Measurements from ENCODE around the gene CAVIN2. TPM values are rescaled to one million over a fixed set of nuclear protein-coding genes. Genes with fewer than 3 reads are reported as not detected.

CAVIN2 gene
- total RNA-seq, 2 experiments from 2014 or later: 0.14 to 0.16 TPM

DNA sequence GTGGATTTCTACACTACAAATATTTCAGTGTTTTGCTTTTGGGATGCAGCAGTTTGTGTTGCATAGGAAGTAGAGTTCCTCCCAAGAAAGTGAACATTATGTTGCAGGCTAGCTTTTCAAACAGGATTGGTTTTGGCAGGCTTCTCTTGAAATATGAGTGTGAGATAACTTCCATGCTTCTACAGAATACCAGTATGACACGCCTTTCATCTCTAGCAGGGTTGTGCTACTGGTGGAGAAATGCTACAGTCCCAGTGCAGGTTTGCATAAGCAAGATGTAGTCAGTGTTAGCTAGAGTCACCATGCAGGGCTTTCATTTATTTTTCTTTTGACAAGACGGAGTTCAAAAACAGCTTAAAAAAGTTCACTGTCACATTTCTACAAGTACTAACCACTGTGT is 17.1 kb upstream of the CAVIN2 start:
- H3K4me1 Mint-ChIP-seq (ENCODE audit: low read depth): no peaks in the 10 kb centered on the region
- no peaks in the 10 kb centered on the region for H3K27me3 ChIP-seq (ENCODE audit: control insufficient read depth in 1 of 2, insufficient read depth in 2 of 2, low read length in 2 of 2)
- no peaks in the 10 kb centered on the region for H3K27me3 Mint-ChIP-seq
- no peaks in the 10 kb centered on the region for H3K36me3 ChIP-seq (ENCODE audit: insufficient read depth, low read length)
- no peak overlapping the region for H3K27ac Mint-ChIP-seq
- no peak overlapping the region for H3K4me3 Mint-ChIP-seq
- H3K27ac ChIP-seq (ENCODE audit: low read depth in 1 of 2, low read length in 2 of 2): no peak overlapping the region
- no peaks in the 10 kb centered on the region for H3K36me3 Mint-ChIP-seq (ENCODE audit: low read depth)
- H3K9me3 ChIP-seq (ENCODE audit: control insufficient read depth in 1 of 2, insufficient read depth in 1 of 2, low read length in 2 of 2): no peaks in the 10 kb centered on the region
- POLR2A ChIA-PET: no interaction called here
- H3K9me3 Mint-ChIP-seq: no peaks in the 10 kb centered on the region
- TF ChIP-seq, protein P1, sequence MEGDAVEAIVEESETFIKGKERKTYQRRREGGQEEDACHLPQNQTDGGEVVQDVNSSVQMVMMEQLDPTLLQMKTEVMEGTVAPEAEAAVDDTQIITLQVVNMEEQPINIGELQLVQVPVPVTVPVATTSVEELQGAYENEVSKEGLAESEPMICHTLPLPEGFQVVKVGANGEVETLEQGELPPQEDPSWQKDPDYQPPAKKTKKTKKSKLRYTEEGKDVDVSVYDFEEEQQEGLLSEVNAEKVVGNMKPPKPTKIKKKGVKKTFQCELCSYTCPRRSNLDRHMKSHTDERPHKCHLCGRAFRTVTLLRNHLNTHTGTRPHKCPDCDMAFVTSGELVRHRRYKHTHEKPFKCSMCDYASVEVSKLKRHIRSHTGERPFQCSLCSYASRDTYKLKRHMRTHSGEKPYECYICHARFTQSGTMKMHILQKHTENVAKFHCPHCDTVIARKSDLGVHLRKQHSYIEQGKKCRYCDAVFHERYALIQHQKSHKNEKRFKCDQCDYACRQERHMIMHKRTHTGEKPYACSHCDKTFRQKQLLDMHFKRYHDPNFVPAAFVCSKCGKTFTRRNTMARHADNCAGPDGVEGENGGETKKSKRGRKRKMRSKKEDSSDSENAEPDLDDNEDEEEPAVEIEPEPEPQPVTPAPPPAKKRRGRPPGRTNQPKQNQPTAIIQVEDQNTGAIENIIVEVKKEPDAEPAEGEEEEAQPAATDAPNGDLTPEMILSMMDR (IDR thresholded peaks at IDR 0.05): no peak
- no peak for DNase-seq
- no peak for ATAC-seq (ENCODE audit: poor library complexity)
- CTCF ChIA-PET: no interaction called here
- H3K4me3 ChIP-seq (ENCODE audit: low read length): no peak overlapping the region
- H3K4me1 ChIP-seq (ENCODE audit: insufficient read depth, low read length): no peaks in the 10 kb centered on the region
- intact Hi-C loops (cut with DNase I, micrococcal nuclease): no loop called here

DNA sequence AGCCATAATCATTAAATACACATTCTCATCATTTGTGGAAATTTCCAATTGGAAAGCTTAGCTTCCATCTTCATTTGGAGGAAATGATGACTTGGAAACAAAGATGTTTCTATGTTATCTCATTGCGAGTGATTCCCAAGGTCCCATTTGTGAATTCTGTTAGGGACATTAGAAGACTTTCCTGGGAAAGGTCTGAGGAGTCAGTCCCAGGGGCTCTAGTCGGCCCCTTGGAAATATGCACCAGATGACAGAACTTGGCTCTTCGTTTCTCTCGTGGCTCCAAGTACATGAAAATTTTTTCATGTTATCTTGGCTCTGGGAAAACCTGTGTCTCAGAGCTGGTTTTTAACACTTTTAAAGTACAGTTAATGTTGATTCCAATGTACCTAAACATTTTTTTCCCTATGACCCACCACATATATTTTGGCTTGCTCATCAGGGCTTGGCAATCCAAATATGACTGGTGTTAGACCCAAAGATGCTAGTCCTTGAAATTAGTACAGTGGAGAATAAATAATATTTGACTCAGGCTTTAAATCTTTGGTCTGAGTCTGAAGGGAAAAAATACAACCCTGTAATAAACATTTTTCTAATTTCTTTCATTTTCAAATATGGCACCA is 15.4 kb upstream of the CAVIN2 start:
- H3K27me3 Mint-ChIP-seq: peaks cover 6% of the 10 kb centered on the region
- H3K9me3 Mint-ChIP-seq: no peaks in the 10 kb centered on the region
- H3K27me3 ChIP-seq (ENCODE audit: control insufficient read depth in 1 of 2, insufficient read depth in 2 of 2, low read length in 2 of 2): no peaks in the 10 kb centered on the region
- intact Hi-C loops (cut with DNase I, micrococcal nuclease): no loop called here
- H3K9me3 ChIP-seq (ENCODE audit: control insufficient read depth in 1 of 2, insufficient read depth in 1 of 2, low read length in 2 of 2): no peaks in the 10 kb centered on the region
- H3K27ac ChIP-seq (ENCODE audit: low read depth in 1 of 2, low read length in 2 of 2): no peak overlapping the region
- TF ChIP-seq, protein P1 (IDR thresholded peaks at IDR 0.05): no peak
- no peaks in the 10 kb centered on the region for H3K4me1 ChIP-seq (ENCODE audit: insufficient read depth, low read length)
- ChIA-PET POLR2A (no interaction called here), CTCF (no interaction called here)
- H3K36me3 ChIP-seq (ENCODE audit: insufficient read depth, low read length): no peaks in the 10 kb centered on the region
- no peak overlapping the region for H3K27ac Mint-ChIP-seq
- H3K4me1 Mint-ChIP-seq (ENCODE audit: low read depth): no peaks in the 10 kb centered on the region
- H3K4me3 ChIP-seq (ENCODE audit: low read length): no peak overlapping the region
- ATAC-seq (ENCODE audit: poor library complexity) (no peak), DNase-seq (no peak)
- no peak overlapping the region for H3K4me3 Mint-ChIP-seq
- H3K36me3 Mint-ChIP-seq (ENCODE audit: low read depth): no peaks in the 10 kb centered on the region

DNA sequence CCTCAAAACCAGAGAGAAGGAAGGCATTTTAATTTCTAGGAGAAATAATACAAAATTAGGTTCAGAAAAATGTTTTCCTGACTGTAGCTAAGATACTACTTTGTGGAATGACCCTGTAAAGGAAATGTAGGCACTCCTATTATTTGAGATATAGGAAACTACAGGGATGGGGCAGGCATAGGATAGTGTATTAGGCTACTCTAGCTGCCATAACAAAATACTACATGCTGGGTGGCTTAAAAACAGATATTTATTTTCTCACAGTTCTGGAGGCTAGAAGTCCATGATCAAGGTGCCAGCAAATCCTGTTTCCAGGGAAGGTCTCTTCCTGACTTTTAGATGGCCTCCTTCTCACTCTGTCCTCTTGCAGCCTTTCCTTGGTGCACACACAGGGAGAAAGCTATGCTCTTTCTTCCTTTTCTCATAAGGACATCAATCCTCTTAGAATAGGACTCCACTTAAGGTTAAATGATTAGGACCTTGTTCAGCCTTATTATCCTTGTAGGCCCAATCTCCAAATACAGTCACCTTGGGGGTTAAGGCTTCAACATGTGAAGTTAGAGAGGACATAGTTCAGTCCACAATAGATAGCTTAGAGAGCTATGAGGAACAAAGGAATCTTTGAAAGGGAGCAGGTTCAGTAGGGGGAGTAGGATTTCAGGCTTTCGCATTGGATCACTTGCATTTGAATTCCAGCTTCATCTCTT is 14.0 kb upstream of the CAVIN2 start:
- Histone ChIP-seq H3K4me3 (ENCODE audit: low read length) (no peak overlapping the region), H3K9me3 (ENCODE audit: control insufficient read depth in 1 of 2, insufficient read depth in 1 of 2, low read length in 2 of 2) (no peaks in the 10 kb centered on the region), H3K4me1 (ENCODE audit: insufficient read depth, low read length) (no peaks in the 10 kb centered on the region), H3K36me3 (ENCODE audit: insufficient read depth, low read length) (no peaks in the 10 kb centered on the region), H3K27me3 (ENCODE audit: control insufficient read depth in 1 of 2, insufficient read depth in 2 of 2, low read length in 2 of 2) (no peaks in the 10 kb centered on the region), H3K27ac (ENCODE audit: low read depth in 1 of 2, low read length in 2 of 2) (no peak overlapping the region)
- ChIA-PET POLR2A (no interaction called here), CTCF (no interaction called here)
- intact Hi-C loops (cut with DNase I, micrococcal nuclease): no loop called here
- H3K27ac Mint-ChIP-seq: no peak overlapping the region
- H3K4me1 Mint-ChIP-seq (ENCODE audit: low read depth): no peaks in the 10 kb centered on the region
- ATAC-seq (ENCODE audit: poor library complexity) (no peak), DNase-seq (no peak)
- peaks cover 6% of the 10 kb centered on the region for H3K27me3 Mint-ChIP-seq
- no peaks in the 10 kb centered on the region for H3K36me3 Mint-ChIP-seq (ENCODE audit: low read depth)
- H3K9me3 Mint-ChIP-seq: no peaks in the 10 kb centered on the region
- TF ChIP-seq, protein P1 (IDR thresholded peaks at IDR 0.05): no peak
- H3K4me3 Mint-ChIP-seq: no peak overlapping the region
